OCI-LY7 (cell line): Measurements from ENCODE around the gene ZC3H14. TPM values are rescaled to one million over a fixed set of nuclear protein-coding genes. Genes with fewer than 3 reads are reported as not detected.

Source experiments
- BruUV-seq: library from RNA; stranded (reverse); fragments of 400-500 nt; replicated peaks from 2 replicates; lab custom pipeline; 2021; lab: Mats Ljungman, UMichigan
- CTCF ChIA-PET: fragments of 300-600 bp; sonication (Branson Sonifier 250); formaldehyde crosslinking; loops from one replicate; lab custom pipeline; 2022; ENCODE audit warnings: antibody characterized with exemption; ENCODE audit not compliant: unreplicated experiment; lab: Charles Lee
- POLR2A ChIA-PET: fragments of 300-600 bp; sonication (Branson Sonifier 250); formaldehyde crosslinking; loops from one replicate; lab custom pipeline; 2022; ENCODE audit warnings: antibody characterized with exemption; lab: Charles Lee
- DNase-seq: peaks from one replicate; pipeline ENCODE4 v3.0.0-alpha.2; 2015; ENCODE audit warnings: low spot score
- H2AFZ ChIP-seq: fragments of 200-600 bp; sonication (generic), shearing (Covaris generic); 2 replicates; pipeline ENCODE4 v1.6.1; 2014; ENCODE audit warnings: mild to moderate bottlenecking, antibody characterized with exemption, low read length, moderate library complexity
- H3K27ac ChIP-seq: fragments of 200-600 bp; sonication (generic); 2 replicates; pipeline ENCODE4 v1.5.1; 2014; ENCODE audit warnings: mixed run types, low read depth, mild to moderate bottlenecking, moderate library complexity, low read length, inconsistent platforms; ENCODE audit not compliant: poor library complexity, severe bottlenecking
- H3K36me3 ChIP-seq: fragments of 200-600 bp; sonication (generic); 2 replicates; pipeline ENCODE4 v1.6.1; 2014; ENCODE audit warnings: mild to moderate bottlenecking, antibody characterized with exemption, low read length, moderate library complexity, mixed read lengths; ENCODE audit not compliant: insufficient read depth
- H3K4me1 ChIP-seq: fragments of 200-600 bp; sonication (generic); 2 replicates; pipeline ENCODE4 v1.5.1; 2014; ENCODE audit warnings: mild to moderate bottlenecking, low read length; ENCODE audit not compliant: insufficient read depth, poor library complexity, severe bottlenecking
- H3K4me2 ChIP-seq: fragments of 200-600 bp; sonication (generic); 2 replicates; pipeline ENCODE4 v1.6.1; 2014; ENCODE audit warnings: mild to moderate bottlenecking, low read length
- H3K4me3 ChIP-seq: fragments of 200-600 bp; sonication (generic); 2 replicates; pipeline ENCODE4 v1.5.1; 2014; ENCODE audit warnings: mild to moderate bottlenecking, low read depth, low read length; ENCODE audit not compliant: poor library complexity, severe bottlenecking
- H3K79me2 ChIP-seq: fragments of 200-600 bp; sonication (generic); 2 replicates; pipeline ENCODE4 v1.6.1; 2016; ENCODE audit warnings: low read depth, mild to moderate bottlenecking, low read length, moderate library complexity, mixed read lengths; ENCODE audit not compliant: insufficient read depth
- H3K9me2 ChIP-seq: fragments of 200-600 bp; sonication (generic); 2 replicates; pipeline ENCODE4 v1.6.1; 2016; ENCODE audit warnings: mild to moderate bottlenecking, low read length, mixed read lengths; ENCODE audit not compliant: insufficient read depth
- H3K9me3 ChIP-seq: fragments of 200-600 bp; sonication (generic); 2 replicates; pipeline ENCODE4 v1.6.1; 2014; ENCODE audit warnings: mild to moderate bottlenecking, mixed run types, low read length, mixed read lengths
- H4K20me1 ChIP-seq: fragments of 200-600 bp; sonication (generic); 2 replicates; pipeline ENCODE4 v1.6.1; 2014; ENCODE audit warnings: mild to moderate bottlenecking, antibody characterized with exemption, low read length, moderate library complexity, mixed read lengths; ENCODE audit not compliant: insufficient read depth
- CTCF ChIP-seq: fragments of 200-600 bp; sonication (generic); conservative IDR thresholded peaks from 2 replicates; pipeline ENCODE4 v1.5.1; 2014; ENCODE audit warnings: mild to moderate bottlenecking, antibody characterized with exemption, low read length, moderate library complexity, mixed read lengths
- EZH2phosphoT487 ChIP-seq: fragments of 200-600 bp; sonication (generic); IDR thresholded peaks from 2 replicates; pipeline ENCODE4 v1.6.1; 2018; ENCODE audit warnings: low read depth, borderline replicate concordance, mild to moderate bottlenecking, mixed run types, antibody characterized with exemption, low read length, moderate library complexity, mixed read lengths
- intact Hi-C: fragments of 100-400 bp; cut with micrococcal nuclease; formaldehyde crosslinking; loops from one replicate; pipeline ENCODE4 v1.10.0; 2022; ENCODE audit not compliant: unreplicated experiment
- total RNA-seq, 2 experiments: library from RNA; depleted of rRNA in 1 of 2; stranded (reverse); fragments of >200 nt in 1 of 2; shearing (Covaris generic) in 1 of 2; gene quantifications; 2 replicates each; pipeline ENCODE4 v1.2.3, GENCODE V29; 2014 to 2022

Gene ZC3H14
- total RNA-seq, 2 experiments from 2014 or later, result 36.6 to 53.5 TPM

- no peaks in the 10 kb centered on the region for H3K36me3 ChIP-seq
- H3K4me1 ChIP-seq, result no peaks in the 10 kb centered on the region
- no peak overlapping the region for H2AFZ ChIP-seq
- no peaks in the 10 kb centered on the region for H3K9me2 ChIP-seq
- H3K4me2 ChIP-seq, result no peak overlapping the region
- no peak for DNase-seq
- TF ChIP-seq EZH2phosphoT487 (no peak), CTCF (no peak)
- H3K9me3 ChIP-seq, result no peaks in the 10 kb centered on the region
- ChIA-PET POLR2A (no interaction called here), CTCF (no interaction called here)
- no peaks in the 10 kb centered on the region for H3K79me2 ChIP-seq
- intact Hi-C loops, result no loop called here
- H3K27ac ChIP-seq, result no peak overlapping the region
- no TSS peak for BruUV-seq
- H4K20me1 ChIP-seq, result no peaks in the 10 kb centered on the region
- no peak overlapping the region for H3K4me3 ChIP-seq
Observed at GRCh38 chr14:88546621-88547385, 16.0 kb upstream of the ZC3H14 start.

- ChIA-PET CTCF (no interaction called here), POLR2A (no interaction called here)
- no TSS peak for BruUV-seq
- Histone ChIP-seq H3K4me1 (no peaks in the 10 kb centered on the region), H3K4me2 (no peak overlapping the region), H3K36me3 (no peaks in the 10 kb centered on the region), H3K79me2 (no peaks in the 10 kb centered on the region), H3K4me3 (no peak overlapping the region), H3K27ac (no peak overlapping the region), H3K9me3 (no peaks in the 10 kb centered on the region), H3K9me2 (no peaks in the 10 kb centered on the region), H2AFZ (no peak overlapping the region), H4K20me1 (no peaks in the 10 kb centered on the region)
- DNase-seq, result no peak
- intact Hi-C loops, result no loop called here
- TF ChIP-seq EZH2phosphoT487 (no peak), CTCF (no peak)
Observed at GRCh38 chr14:88547386-88547780, 15.5 kb upstream of the ZC3H14 start.

- no peaks in the 10 kb centered on the region for H4K20me1 ChIP-seq
- no TSS peak for BruUV-seq
- no peaks in the 10 kb centered on the region for H3K36me3 ChIP-seq
- ChIA-PET CTCF (no interaction called here), POLR2A (no interaction called here)
- H3K9me2 ChIP-seq, result no peaks in the 10 kb centered on the region
- H3K27ac ChIP-seq, result no peak overlapping the region
- H3K4me3 ChIP-seq, result no peak overlapping the region
- H3K9me3 ChIP-seq, result no peaks in the 10 kb centered on the region
- H3K79me2 ChIP-seq, result no peaks in the 10 kb centered on the region
- intact Hi-C loops, result no loop called here
- H3K4me2 ChIP-seq, result no peak overlapping the region
- H2AFZ ChIP-seq, result no peak overlapping the region
- no peak for DNase-seq
- no peak for TF ChIP-seq EZH2phosphoT487
- TF ChIP-seq CTCF, result no peak
- no peaks in the 10 kb centered on the region for H3K4me1 ChIP-seq
Observed at GRCh38 chr14:88550078-88550477, 12.8 kb upstream of the ZC3H14 start.
